WI38 (cell line): ENCODE measurements around the gene ZNF462.

Source experiments
- H3K4me3 ChIP-seq: 2 replicates; pipeline ENCODE4 v1.5.1; 2011; ENCODE audit warnings: low read depth, mild to moderate bottlenecking, control low read depth, low read length
- CTCF ChIP-seq: IDR thresholded peaks from 2 replicates; pipeline ENCODE4 v1.5.1; 2012; ENCODE audit warnings: low read depth, mild to moderate bottlenecking, control low read depth, low read length

The ZNF462 gene

DNA sequence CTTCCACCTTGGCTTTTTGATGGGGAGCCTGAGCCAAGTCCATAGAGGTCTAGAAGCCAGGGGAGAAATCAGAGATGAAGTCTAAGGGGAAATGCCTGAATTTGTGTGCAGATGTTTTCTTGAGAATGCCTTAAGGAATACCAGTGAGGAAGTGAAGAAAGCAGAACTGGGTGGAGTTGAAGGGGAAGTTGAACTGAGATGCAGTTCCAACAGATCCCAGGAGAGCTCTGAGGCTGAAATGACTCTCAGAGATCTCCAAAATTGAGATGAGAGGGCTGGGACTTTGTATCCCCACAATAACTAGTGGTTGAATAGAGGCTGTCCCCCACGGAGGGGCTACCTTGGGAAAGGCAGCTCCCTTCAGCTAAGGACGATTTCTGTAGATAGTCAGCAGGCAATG is 197.1 kb downstream of the ZNF462 start:
- no peak overlapping the region for H3K4me3 ChIP-seq
- TF ChIP-seq CTCF: no peak
